ENCODE measurements around the gene OSBPL8.

Gene OSBPL8

GRCh38 chr12:76432733-76433132 is 126.8 kb downstream of the OSBPL8 start:
- Histone ChIP-seq H3K23ac (ENCODE audit: low read length in 2 of 2) (no peak overlapping the region), H2BK15ac (ENCODE audit: low read depth, poor library complexity, severe bottlenecking) (no peak overlapping the region), H3K18ac (ENCODE audit: low read depth in 1 of 2, low read length in 2 of 2) (no peak overlapping the region), H3K4me3 (ENCODE audit: insufficient read depth in 1 of 2, low read depth in 1 of 2, low read length in 2 of 2) (no peak overlapping the region), H2BK5ac (ENCODE audit: low read depth, low read length, poor library complexity, severe bottlenecking) (no peak overlapping the region), H3K27ac (ENCODE audit: low read length, poor library complexity, severe bottlenecking) (no peak overlapping the region), H3K4ac (ENCODE audit: low read depth in 1 of 2, low read length in 2 of 2) (no peak overlapping the region), H3K27me3 (ENCODE audit: control insufficient read depth in 1 of 2, insufficient read depth in 1 of 2, low read length in 2 of 2) (no peaks in the 10 kb centered on the region), H3K9me3 (ENCODE audit: control insufficient read depth, low read length) (peaks cover 18% of the 10 kb centered on the region), H4K8ac (ENCODE audit: low read length) (no peak overlapping the region), H3K9ac (ENCODE audit: low read length) (no peak overlapping the region), H3K4me1 (ENCODE audit: control insufficient read depth, insufficient read depth, low read depth, low read length) (no peaks in the 10 kb centered on the region), H3K14ac (ENCODE audit: low read length in 2 of 2) (no peak overlapping the region), H4K91ac (ENCODE audit: low read length) (no peak overlapping the region), H3K79me1 (replicated peaks; ENCODE audit: low read length, poor library complexity, severe bottlenecking) (peaks cover 13% of the 10 kb centered on the region), H3K36me3 (ENCODE audit: control insufficient read depth in 1 of 2, insufficient read depth in 2 of 2, low read depth in 1 of 2, low read length in 2 of 2) (peaks cover 0 to 12% of the 10 kb centered on the region in 2 experiments), H2AK5ac (ENCODE audit: low read length, severe bottlenecking) (no peak overlapping the region), H2BK120ac (ENCODE audit: low read depth, low read length) (no peak overlapping the region), H3K4me2 (ENCODE audit: low read length, poor library complexity, severe bottlenecking) (no peak overlapping the region), H2AFZ (ENCODE audit: low read depth, low read length) (no peak overlapping the region), H2BK12ac (ENCODE audit: low read length in 2 of 2) (no peak overlapping the region)
- DNase-seq: no peak

- Histone ChIP-seq H3K36me3 (ENCODE audit: control insufficient read depth in 1 of 2, insufficient read depth in 2 of 2, low read depth in 1 of 2, low read length in 2 of 2) (peaks cover 0 to 18% of the 10 kb centered on the region in 2 experiments), H3K23ac (ENCODE audit: low read length in 2 of 2) (no peak overlapping the region), H3K14ac (ENCODE audit: low read length in 2 of 2) (no peak overlapping the region), H3K4ac (ENCODE audit: low read depth in 1 of 2, low read length in 2 of 2) (no peak overlapping the region), H2BK5ac (ENCODE audit: low read depth, low read length, poor library complexity, severe bottlenecking) (no peak overlapping the region), H3K9ac (ENCODE audit: low read length) (no peak overlapping the region), H3K4me2 (ENCODE audit: low read length, poor library complexity, severe bottlenecking) (no peak overlapping the region), H2BK120ac (ENCODE audit: low read depth, low read length) (no peak overlapping the region), H3K79me1 (replicated peaks; ENCODE audit: low read length, poor library complexity, severe bottlenecking) (peaks cover 16% of the 10 kb centered on the region), H3K27me3 (ENCODE audit: control insufficient read depth in 1 of 2, insufficient read depth in 1 of 2, low read length in 2 of 2) (no peaks in the 10 kb centered on the region), H3K27ac (ENCODE audit: low read length, poor library complexity, severe bottlenecking) (no peak overlapping the region), H3K4me1 (ENCODE audit: control insufficient read depth, insufficient read depth, low read depth, low read length) (no peaks in the 10 kb centered on the region), H3K18ac (ENCODE audit: low read depth in 1 of 2, low read length in 2 of 2) (no peak overlapping the region), H3K9me3 (ENCODE audit: control insufficient read depth, low read length) (peaks cover 42% of the 10 kb centered on the region), H2AFZ (ENCODE audit: low read depth, low read length) (no peak overlapping the region), H4K91ac (ENCODE audit: low read length) (no peak overlapping the region), H4K8ac (ENCODE audit: low read length) (no peak overlapping the region), H2BK15ac (ENCODE audit: low read depth, poor library complexity, severe bottlenecking) (no peak overlapping the region), H3K4me3 (ENCODE audit: insufficient read depth in 1 of 2, low read depth in 1 of 2, low read length in 2 of 2) (no peak overlapping the region), H2BK12ac (ENCODE audit: low read length in 2 of 2) (no peak overlapping the region), H2AK5ac (ENCODE audit: low read length, severe bottlenecking) (no peak overlapping the region)
- DNase-seq: no peak
These were observed 131.5 kb downstream of the OSBPL8 start for GRCh38 chr12:76428117-76428516.

DNA sequence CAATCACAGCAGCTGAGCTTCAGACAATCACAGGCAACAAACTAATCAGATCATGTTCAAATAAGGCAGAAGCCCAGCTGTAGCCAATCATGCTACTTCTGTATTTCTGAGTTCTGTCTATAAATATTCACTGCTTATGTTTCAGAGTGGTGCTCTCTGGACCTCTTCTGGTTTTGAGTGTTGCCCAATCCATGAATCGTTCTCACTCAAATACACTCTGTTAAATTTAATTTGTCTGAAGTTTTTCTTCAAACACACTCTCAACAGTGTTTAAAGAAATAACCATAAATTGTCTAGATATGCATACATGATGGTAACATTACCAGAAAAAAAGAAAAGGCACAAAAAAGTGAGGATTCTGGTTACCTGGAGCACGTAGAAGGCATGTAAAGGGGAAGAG is 133.4 kb downstream of the OSBPL8 start:
- H3K9ac ChIP-seq (ENCODE audit: low read length): no peak overlapping the region

DNA sequence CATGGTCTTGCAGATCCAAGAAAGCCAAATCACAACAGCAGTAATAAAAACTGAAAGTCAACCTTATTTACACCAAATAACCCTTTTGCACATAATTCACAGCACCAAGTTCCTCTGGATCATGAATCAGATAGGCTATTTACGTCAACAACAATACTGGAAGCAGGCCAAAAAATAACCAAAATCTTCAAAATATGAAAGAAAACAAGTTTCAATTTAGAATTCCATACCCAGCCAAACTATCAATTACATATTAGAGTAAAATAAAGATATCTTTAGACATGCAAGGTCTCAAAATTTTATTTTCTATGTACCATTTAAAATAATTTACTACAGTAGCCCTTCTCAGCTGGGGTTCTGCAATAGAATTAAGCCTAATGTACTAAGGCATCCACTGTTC is 134.6 kb downstream of the OSBPL8 start:
- no peak overlapping the region for H2BK5ac ChIP-seq (ENCODE audit: low read depth, low read length, poor library complexity, severe bottlenecking)
- DNase-seq: no peak
- no peak overlapping the region for H2BK15ac ChIP-seq (ENCODE audit: low read depth, poor library complexity, severe bottlenecking)
- H3K36me3 ChIP-seq (ENCODE audit: control insufficient read depth in 1 of 2, insufficient read depth in 2 of 2, low read depth in 1 of 2, low read length in 2 of 2): peaks cover 0 to 14% of the 10 kb centered on the region in 2 experiments
- H2BK120ac ChIP-seq (ENCODE audit: low read depth, low read length): no peak overlapping the region
- no peak overlapping the region for H3K4ac ChIP-seq (ENCODE audit: low read depth in 1 of 2, low read length in 2 of 2)
- no peak overlapping the region for H4K91ac ChIP-seq (ENCODE audit: low read length)
- no peak overlapping the region for H3K14ac ChIP-seq (ENCODE audit: low read length in 2 of 2)
- peak overlapping the region in 1 of 2 experiments; percentile 24 for H3K4me3 ChIP-seq (ENCODE audit: insufficient read depth in 1 of 2, low read depth in 1 of 2, low read length in 2 of 2)
- no peak overlapping the region for H3K9ac ChIP-seq (ENCODE audit: low read length)
- H4K8ac ChIP-seq (ENCODE audit: low read length): no peak overlapping the region
- no peak overlapping the region for H3K27ac ChIP-seq (ENCODE audit: low read length, poor library complexity, severe bottlenecking)
- H3K18ac ChIP-seq (ENCODE audit: low read depth in 1 of 2, low read length in 2 of 2): no peak overlapping the region
- WGBS: 91% methylated on average over 1 of the region's 1 CpG
- peaks cover 10% of the 10 kb centered on the region for H3K79me1 ChIP-seq (replicated peaks; ENCODE audit: low read length, poor library complexity, severe bottlenecking)
- H3K23ac ChIP-seq (ENCODE audit: low read length in 2 of 2): no peak overlapping the region
- no peaks in the 10 kb centered on the region for H3K4me1 ChIP-seq (ENCODE audit: control insufficient read depth, insufficient read depth, low read depth, low read length)
- H2BK12ac ChIP-seq (ENCODE audit: low read length in 2 of 2): no peak overlapping the region
- no peak overlapping the region for H3K4me2 ChIP-seq (ENCODE audit: low read length, poor library complexity, severe bottlenecking)
- no peaks in the 10 kb centered on the region for H3K27me3 ChIP-seq (ENCODE audit: control insufficient read depth in 1 of 2, insufficient read depth in 1 of 2, low read length in 2 of 2)
- H3K9me3 ChIP-seq (ENCODE audit: control insufficient read depth, low read length): peaks cover 32% of the 10 kb centered on the region
- H2AK5ac ChIP-seq (ENCODE audit: low read length, severe bottlenecking): no peak overlapping the region
- no peak overlapping the region for H2AFZ ChIP-seq (ENCODE audit: low read depth, low read length)

More for the DNA sequence above, 133.4 kb downstream of the OSBPL8 start:
- H3K36me3 ChIP-seq (ENCODE audit: control insufficient read depth in 1 of 2, insufficient read depth in 2 of 2, low read depth in 1 of 2, low read length in 2 of 2): peaks cover 0 to 18% of the 10 kb centered on the region in 2 experiments
- H3K4me3 ChIP-seq (ENCODE audit: insufficient read depth in 1 of 2, low read depth in 1 of 2, low read length in 2 of 2): no peak overlapping the region
- H2AK5ac ChIP-seq (ENCODE audit: low read length, severe bottlenecking): no peak overlapping the region
- H2BK120ac ChIP-seq (ENCODE audit: low read depth, low read length): no peak overlapping the region
- H3K4me1 ChIP-seq (ENCODE audit: control insufficient read depth, insufficient read depth, low read depth, low read length): no peaks in the 10 kb centered on the region
- peaks cover 13% of the 10 kb centered on the region for H3K79me1 ChIP-seq (replicated peaks; ENCODE audit: low read length, poor library complexity, severe bottlenecking)
- no peak for DNase-seq
- WGBS: 100% methylated on average over 1 of the region's 2 CpGs
- H3K18ac ChIP-seq (ENCODE audit: low read depth in 1 of 2, low read length in 2 of 2): no peak overlapping the region
- H2BK15ac ChIP-seq (ENCODE audit: low read depth, poor library complexity, severe bottlenecking): no peak overlapping the region
- H2BK12ac ChIP-seq (ENCODE audit: low read length in 2 of 2): no peak overlapping the region
- no peak overlapping the region for H3K27ac ChIP-seq (ENCODE audit: low read length, poor library complexity, severe bottlenecking)
- H3K4me2 ChIP-seq (ENCODE audit: low read length, poor library complexity, severe bottlenecking): no peak overlapping the region
- no peak overlapping the region for H4K8ac ChIP-seq (ENCODE audit: low read length)
- no peaks in the 10 kb centered on the region for H3K27me3 ChIP-seq (ENCODE audit: control insufficient read depth in 1 of 2, insufficient read depth in 1 of 2, low read length in 2 of 2)
- no peak overlapping the region for H3K23ac ChIP-seq (ENCODE audit: low read length in 2 of 2)
- peaks cover 32% of the 10 kb centered on the region for H3K9me3 ChIP-seq (ENCODE audit: control insufficient read depth, low read length)
- no peak overlapping the region for H3K4ac ChIP-seq (ENCODE audit: low read depth in 1 of 2, low read length in 2 of 2)
- no peak overlapping the region for H4K91ac ChIP-seq (ENCODE audit: low read length)
- no peak overlapping the region for H2BK5ac ChIP-seq (ENCODE audit: low read depth, low read length, poor library complexity, severe bottlenecking)
- H3K14ac ChIP-seq (ENCODE audit: low read length in 2 of 2): no peak overlapping the region
- no peak overlapping the region for H2AFZ ChIP-seq (ENCODE audit: low read depth, low read length)
